Lower leg skin (tissue), 4 donors: ENCODE measurements around the gene UNC5C. TPM values are rescaled to one million over a fixed set of nuclear protein-coding genes. Genes with fewer than 3 reads are reported as not detected.

ENCODE experiments used
- DNase-seq, 2 donors: peaks; one replicate each; pipeline ENCODE4 v3.0.0-alpha.2; 2019; ENCODE audit warnings: low spot score in 2 of 2
- H3K4me3 ChIP-seq: fragments of 200-600 bp; sonication (generic); 2 replicates; pipeline ENCODE4 v1.5.1; 2017; ENCODE audit warnings: mild to moderate bottlenecking, low read depth; ENCODE audit not compliant: poor library complexity, severe bottlenecking
- CTCF ChIP-seq, 3 donors: fragments of 450-650 bp; IDR thresholded peaks; one replicate each; pipeline ENCODE4 v1.5.1; 2016; ENCODE audit warnings: antibody characterized with exemption in 3 of 3, mild to moderate bottlenecking in 3 of 3, moderate library complexity in 2 of 3
- POLR2A ChIP-seq, 2 donors: fragments of 450-650 bp; IDR thresholded peaks; one replicate each; pipeline ENCODE4 v1.6.1; 2016 to 2017; ENCODE audit warnings: antibody characterized with exemption in 2 of 2, mild to moderate bottlenecking in 1 of 2, moderate library complexity in 1 of 2
- WGBS, 2 donors: methylation state at CpG; one replicate each; pipeline ENCODE4 v1.1.5; 2018; 5-methylcytosine and 5-hydroxymethylcytosine counted together
- intact Hi-C: fragments of 100-400 bp; cut with DNase I; formaldehyde crosslinking; loops from one replicate; pipeline ENCODE4 v1.15.0; 2023; ENCODE audit warnings: low total_unique reads
- total RNA-seq, 4 donors: library from RNA; depleted of rRNA; stranded (reverse); fragments of >200 nt; gene quantifications; one replicate each; pipeline ENCODE4 v1.1.0, GENCODE V29; 2016

Gene UNC5C
- total RNA-seq, 4 donors from 2014 or later: 0.34 to 1.8 (median 1.2) TPM

- TF ChIP-seq CTCF (IDR thresholded peaks at IDR 0.05) (no peak), POLR2A (IDR thresholded peaks at IDR 0.05) (no peak)
- 53 to 71% methylated on average over 2 of the region's 2 CpGs for WGBS, 2 donors
- intact Hi-C loops: no loop called here
- no peak overlapping the region for H3K4me3 ChIP-seq
- no peak for DNase-seq
Observed at GRCh38 chr4:95431678-95432077, 117.1 kb downstream of the UNC5C start.

GRCh38 chr4:95429416-95429815, 119.4 kb downstream of the UNC5C start:
- TF ChIP-seq POLR2A (IDR thresholded peaks at IDR 0.05) (no peak), CTCF (IDR thresholded peaks at IDR 0.05) (no peak)
- intact Hi-C loops: no loop called here
- DNase-seq: no peak
- H3K4me3 ChIP-seq: no peak overlapping the region
- 50 to 57% methylated on average over 3 of the region's 3 CpGs for WGBS, 2 donors

GRCh38 chr4:95428291-95429070, 120.3 kb downstream of the UNC5C start:
- no peak for DNase-seq
- intact Hi-C loops: no loop called here
- no peak overlapping the region for H3K4me3 ChIP-seq
- TF ChIP-seq CTCF (IDR thresholded peaks at IDR 0.05) (no peak), POLR2A (IDR thresholded peaks at IDR 0.05) (no peak)
- 47 to 63% methylated on average over 2 of the region's 2 CpGs for WGBS, 2 donors

GRCh38 chr4:95426455-95426854, 122.3 kb downstream of the UNC5C start:
- no peak for DNase-seq
- 66 to 72% methylated on average over 4 of the region's 4 CpGs for WGBS, 2 donors
- no peak overlapping the region for H3K4me3 ChIP-seq
- no peak for TF ChIP-seq CTCF (IDR thresholded peaks at IDR 0.05)
- no peak for TF ChIP-seq POLR2A (IDR thresholded peaks at IDR 0.05)
- intact Hi-C loops: no loop called here

GRCh38 chr4:95422436-95422835, 126.3 kb downstream of the UNC5C start:
- 84 to 86% methylated on average over 7 of the region's 7 CpGs for WGBS, 2 donors
- no peak for DNase-seq
- intact Hi-C loops: no loop called here

More at GRCh38 chr4:95422436-95422835, 126.3 kb downstream of the UNC5C start:
- TF ChIP-seq POLR2A (IDR thresholded peaks at IDR 0.05) (no peak), CTCF (IDR thresholded peaks at IDR 0.05) (no peak)
- no peak overlapping the region for H3K4me3 ChIP-seq
